ENCODE results near the gene ATE1. TPM values are rescaled to one million over a fixed set of nuclear protein-coding genes. Genes with fewer than 3 reads are reported as not detected.
A peak's percentile ranks its signal among the peaks of the same experiment; 100 is the strongest.
"Not testable (repeated sequence)": the region's sequence is repeated elsewhere in the genome, so short reads cannot be mapped to it uniquely, and the experiment has no call there.

ATE1 gene
- total RNA-seq, 1 experiment from 2014 or later, result 23.8 TPM

- TF ChIP-seq ZNF219 (CRISPR knock-in tag; IDR thresholded peaks at IDR 0.05; ENCODE audit: borderline replicate concordance) (no peak), ZNF317 (CRISPR knock-in tag; IDR thresholded peaks at IDR 0.05; ENCODE audit: borderline replicate concordance, low read depth) (no peak), SMAD4 (CRISPR knock-in tag; IDR thresholded peaks at IDR 0.05) (no peak), GRHL2 (CRISPR knock-in tag; IDR thresholded peaks at IDR 0.05; ENCODE audit: insufficient replicate concordance, severe bottlenecking) (no peak)
- H3K4me1 Mint-ChIP-seq, result no peaks in the 10 kb centered on the region
- POLR2A ChIA-PET, result no interaction called here
- no peak overlapping the region for H3K27ac Mint-ChIP-seq
- no peaks in the 10 kb centered on the region for H3K27me3 Mint-ChIP-seq (ENCODE audit: low read depth)
- CTCF ChIA-PET, result no interaction called here
- H3K4me3 Mint-ChIP-seq, result no peak overlapping the region
- DNase-seq (ENCODE audit: low spot score), result no peak
- no peak for ATAC-seq
- no peaks in the 10 kb centered on the region for H3K36me3 Mint-ChIP-seq
- H3K9me3 Mint-ChIP-seq, result peaks cover 6% of the 10 kb centered on the region; the same call in 1 of the 2 replicates
Observed at GRCh38 chr10:121941532-121941931, 13.7 kb upstream of the ATE1 start.

GRCh38 chr10:121936295-121936694 lies 8.5 kb upstream of the ATE1 start:
- ChIA-PET CTCF (interaction anchor here (1.3 kb wide), 1 partner anchor 115 kb away, joined by 3 read pairs; no protein-coding TSS in a partner anchor), POLR2A (no interaction called here)
- Mint-ChIP-seq H3K4me1 (no peaks in the 10 kb centered on the region), H3K27me3 (ENCODE audit: low read depth) (no peaks in the 10 kb centered on the region; the same call in 1 of the 2 replicates), H3K4me3 (no peak overlapping the region), H3K9me3 (no peaks in the 10 kb centered on the region), H3K36me3 (no peaks in the 10 kb centered on the region), H3K27ac (no peak overlapping the region)
- no peak for DNase-seq (ENCODE audit: low spot score)
- no peak for ATAC-seq
- no peak for TF ChIP-seq AR (CRISPR knock-in tag; IDR thresholded peaks at IDR 0.05)
- no peak for TF ChIP-seq NFYB (CRISPR knock-in tag; conservative IDR thresholded peaks at IDR 0.05; ENCODE audit: low read depth)
- TF ChIP-seq AFF4 (CRISPR knock-in tag; IDR thresholded peaks at IDR 0.05; ENCODE audit: borderline replicate concordance), result no peak
- TF ChIP-seq GRHL2 (CRISPR knock-in tag; IDR thresholded peaks at IDR 0.05; ENCODE audit: insufficient replicate concordance, severe bottlenecking), result no peak
- TF ChIP-seq PRDM15 (CRISPR knock-in tag; IDR thresholded peaks at IDR 0.05), result no peak
- no peak for TF ChIP-seq E2F5 (CRISPR knock-in tag; IDR thresholded peaks at IDR 0.05)

- no peaks in the 10 kb centered on the region for H3K36me3 Mint-ChIP-seq
- ChIA-PET CTCF (interaction anchor here (1.3 kb wide), 1 partner anchor 116 kb away, joined by 3 read pairs; no protein-coding TSS in a partner anchor), POLR2A (no interaction called here)
- DNase-seq (ENCODE audit: low spot score) (no peak), ATAC-seq (no peak)
- H3K27ac Mint-ChIP-seq, result no peak overlapping the region
- peaks cover 2% of the 10 kb centered on the region; the same call in 1 of the 2 replicates for H3K4me1 Mint-ChIP-seq
- H3K9me3 Mint-ChIP-seq, result no peaks in the 10 kb centered on the region
- TF ChIP-seq ZBTB43 (CRISPR knock-in tag; IDR thresholded peaks at IDR 0.05), result no peak
- H3K4me3 Mint-ChIP-seq, result no peak overlapping the region
- H3K27me3 Mint-ChIP-seq (ENCODE audit: low read depth), result no peaks in the 10 kb centered on the region; the same call in 1 of the 2 replicates
Observed at GRCh38 chr10:121935702-121936101, 7.9 kb upstream of the ATE1 start.

- POLR2A ChIA-PET; ATAC-seq; H3K36me3 Mint-ChIP-seq; CTCF ChIA-PET; H3K27me3 Mint-ChIP-seq (ENCODE audit: low read depth); DNase-seq (ENCODE audit: low spot score); H3K4me3 Mint-ChIP-seq; H3K9me3 Mint-ChIP-seq: not testable (repeated sequence)
- H3K4me1 Mint-ChIP-seq, result peaks cover 19% of the 10 kb centered on the region
- H3K27ac Mint-ChIP-seq, result peak overlapping the region; percentile 75; the same call in 1 of the 2 replicates
Observed at GRCh38 chr10:121930268-121931085, 2.6 kb upstream of the ATE1 start.

All from WTC11 (cell line).